SK-N-DZ (cell line): ENCODE results near the gene MPZL3. TPM values are rescaled to one million over a fixed set of nuclear protein-coding genes. Genes with fewer than 3 reads are reported as not detected.

ENCODE experiments used
- DNase-seq: peaks from one replicate; pipeline ENCODE4 v3.0.0-alpha.2; 2015; ENCODE audit warnings: low spot score
- polyA plus RNA-seq, 2 experiments: library from polyadenylated mRNA; depleted of rRNA; stranded (reverse); fragments of >200 nt; gene quantifications; 2 replicates each; pipeline ENCODE4 v1.2.3, GENCODE V29; 2014

MPZL3 gene
- not detected in 2 replicates for polyA plus RNA-seq (2014; cell fraction: cytosol; rRNA removed)
- polyA plus RNA-seq (2014; cell fraction: nucleus; rRNA removed), result not detected in 2 replicates

GRCh38 chr11:118251858-118252652 lies at the start of gene MPZL3:
TSS of gene MPZL3 (minus strand) at chr11:118252365. CDS start at chr11:118252294, 71 bp downstream.
- DNase-seq, result peak; percentile 61

- DNase-seq, result no peak
These were observed 49.5 kb upstream of the MPZL3 start for GRCh38 chr11:118301600-118302195.

- DNase-seq, result no peak
These were observed 43.8 kb upstream of the MPZL3 start for GRCh38 chr11:118295815-118296454.

- DNase-seq, result no peak
These were observed 43.0 kb upstream of the MPZL3 start for GRCh38 chr11:118295199-118295598.

GRCh38 chr11:118294053-118294452 lies 41.9 kb upstream of the MPZL3 start:
- DNase-seq, result no peak

- no peak for DNase-seq
These were observed 39.4 kb upstream of the MPZL3 start for GRCh38 chr11:118291477-118292135.

- DNase-seq, result no peak
These were observed 38.8 kb upstream of the MPZL3 start for GRCh38 chr11:118290923-118291322.

- DNase-seq, result no peak
These were observed 37.2 kb upstream of the MPZL3 start for GRCh38 chr11:118289401-118289800.

- DNase-seq, result no peak
These were observed 34.8 kb upstream of the MPZL3 start for GRCh38 chr11:118287006-118287405.

GRCh38 chr11:118286545-118286944 lies 34.4 kb upstream of the MPZL3 start:
- no peak for DNase-seq

- no peak for DNase-seq
These were observed 31.7 kb upstream of the MPZL3 start for GRCh38 chr11:118283756-118284350.

- DNase-seq, result no peak
These were observed 31.0 kb upstream of the MPZL3 start for GRCh38 chr11:118283037-118283636.

GRCh38 chr11:118282606-118283005 lies 30.4 kb upstream of the MPZL3 start:
- no peak for DNase-seq

- no peak for DNase-seq
These were observed 29.1 kb upstream of the MPZL3 start for GRCh38 chr11:118281284-118281683.

- DNase-seq, result no peak
These were observed 25.1 kb upstream of the MPZL3 start for GRCh38 chr11:118277312-118277711.

GRCh38 chr11:118276422-118276821 lies 24.3 kb upstream of the MPZL3 start:
- DNase-seq, result no peak

- no peak for DNase-seq
These were observed 23.0 kb upstream of the MPZL3 start for GRCh38 chr11:118275176-118275575.

GRCh38 chr11:118274186-118274585 lies 22.0 kb upstream of the MPZL3 start:
- DNase-seq, result no peak

GRCh38 chr11:118272001-118272400 lies 19.8 kb upstream of the MPZL3 start:
- no peak for DNase-seq

- DNase-seq, result no peak
These were observed 15.3 kb upstream of the MPZL3 start for GRCh38 chr11:118267486-118267885.

- DNase-seq, result no peak
These were observed 13.8 kb upstream of the MPZL3 start for GRCh38 chr11:118265954-118266353.
